Measurements from ENCODE around the gene PLEKHO1.

The PLEKHO1 gene

GRCh38 chr1:150109586-150109985, 40.1 kb upstream of the PLEKHO1 start:
- peak overlapping the region; percentile 51 for H3K4me2 ChIP-seq (ENCODE audit: low read length)
- H4K20me1 ChIP-seq (ENCODE audit: control insufficient read depth, insufficient read depth, low read depth, low read length) = no peaks in the 10 kb centered on the region
- H3K4me3 ChIP-seq (ENCODE audit: low read length) = peak overlapping the region; percentile 23; the same call in 1 of the 2 replicates
- H3K4me1 ChIP-seq (ENCODE audit: control insufficient read depth, low read length) = peaks cover 18% of the 10 kb centered on the region
- no peaks in the 10 kb centered on the region for H3K79me2 ChIP-seq (ENCODE audit: control insufficient read depth, low read length)
- no peaks in the 10 kb centered on the region for H3K9me2 ChIP-seq (replicated peaks; ENCODE audit: control insufficient read depth, low read length)
- peaks cover 4% of the 10 kb centered on the region; the same call in 1 of the 2 replicates for H3F3A ChIP-seq (ENCODE audit: control insufficient read depth, insufficient read depth)
- H3K9me3 ChIP-seq (ENCODE audit: control insufficient read depth, insufficient read depth, low read length) = no peaks in the 10 kb centered on the region
- no peak overlapping the region for H3K27ac ChIP-seq (ENCODE audit: low read depth, low read length)
- TF ChIP-seq CTCF (IDR thresholded peaks at IDR 0.05; ENCODE audit: low read depth, low read length, poor library complexity, severe bottlenecking) (no peak), EZH2phosphoT487 (IDR thresholded peaks at IDR 0.05; ENCODE audit: borderline replicate concordance, low read length) (no peak)
- H3K36me3 ChIP-seq (ENCODE audit: control insufficient read depth, low read length) = peaks cover 10% of the 10 kb centered on the region
- H3K27me3 ChIP-seq (ENCODE audit: control insufficient read depth, low read length) = no peaks in the 10 kb centered on the region

GRCh38 chr1:150110116-150110515, 39.6 kb upstream of the PLEKHO1 start:
- Histone ChIP-seq H3K4me1 (ENCODE audit: control insufficient read depth, low read length) (peaks cover 18% of the 10 kb centered on the region), H3K4me2 (ENCODE audit: low read length) (peak overlapping the region; percentile 51), H3K9me3 (ENCODE audit: control insufficient read depth, insufficient read depth, low read length) (0 out of 2 replicates have a peak, but pooled peaks cover under 1% of the 10 kb centered on the region), H3K79me2 (ENCODE audit: control insufficient read depth, low read length) (no peaks in the 10 kb centered on the region), H3F3A (ENCODE audit: control insufficient read depth, insufficient read depth) (peaks cover 4% of the 10 kb centered on the region; the same call in 1 of the 2 replicates), H4K20me1 (ENCODE audit: control insufficient read depth, insufficient read depth, low read depth, low read length) (no peaks in the 10 kb centered on the region), H3K27me3 (ENCODE audit: control insufficient read depth, low read length) (no peaks in the 10 kb centered on the region), H3K36me3 (ENCODE audit: control insufficient read depth, low read length) (peaks cover 10% of the 10 kb centered on the region), H3K9me2 (replicated peaks; ENCODE audit: control insufficient read depth, low read length) (no peaks in the 10 kb centered on the region), H3K4me3 (ENCODE audit: low read length) (peak overlapping the region; percentile 23; the same call in 1 of the 2 replicates), H3K27ac (ENCODE audit: low read depth, low read length) (no peak overlapping the region)
- TF ChIP-seq CTCF (IDR thresholded peaks at IDR 0.05; ENCODE audit: low read depth, low read length, poor library complexity, severe bottlenecking) = no peak
- TF ChIP-seq EZH2phosphoT487 (IDR thresholded peaks at IDR 0.05; ENCODE audit: borderline replicate concordance, low read length) = no peak

GRCh38 chr1:150111670-150112069, 38.0 kb upstream of the PLEKHO1 start:
- Histone ChIP-seq H3K4me2 (ENCODE audit: low read length) (no peak overlapping the region), H3K9me2 (replicated peaks; ENCODE audit: control insufficient read depth, low read length) (no peaks in the 10 kb centered on the region), H3K9me3 (ENCODE audit: control insufficient read depth, insufficient read depth, low read length) (peaks cover 6% of the 10 kb centered on the region; the same call in 1 of the 2 replicates), H3F3A (ENCODE audit: control insufficient read depth, insufficient read depth) (peaks cover 4% of the 10 kb centered on the region; the same call in 1 of the 2 replicates), H3K4me3 (ENCODE audit: low read length) (no peak overlapping the region), H3K36me3 (ENCODE audit: control insufficient read depth, low read length) (peaks cover 12% of the 10 kb centered on the region), H3K4me1 (ENCODE audit: control insufficient read depth, low read length) (peaks cover 18% of the 10 kb centered on the region), H3K79me2 (ENCODE audit: control insufficient read depth, low read length) (no peaks in the 10 kb centered on the region), H3K27me3 (ENCODE audit: control insufficient read depth, low read length) (no peaks in the 10 kb centered on the region), H3K27ac (ENCODE audit: low read depth, low read length) (no peak overlapping the region), H4K20me1 (ENCODE audit: control insufficient read depth, insufficient read depth, low read depth, low read length) (no peaks in the 10 kb centered on the region)
- TF ChIP-seq CTCF (IDR thresholded peaks at IDR 0.05; ENCODE audit: low read depth, low read length, poor library complexity, severe bottlenecking) (no peak), EZH2phosphoT487 (IDR thresholded peaks at IDR 0.05; ENCODE audit: borderline replicate concordance, low read length) (no peak)
